WTC11 (cell line): ENCODE results near the gene ZNF792. TPM values are rescaled to one million over a fixed set of nuclear protein-coding genes. Genes with fewer than 3 reads are reported as not detected.
A peak's percentile ranks its signal among the peaks of the same experiment; 100 is the strongest.
"Not testable (repeated sequence)": the region's sequence is repeated elsewhere in the genome, so short reads cannot be mapped to it uniquely, and the experiment has no call there.

ENCODE experiments used
- ATAC-seq: fragments of 200-7000 bp; cut with Tn5 transposase; 2 replicates; pipeline ENCODE4 v1.10.0; 2021; ENCODE audit warnings: mild to moderate bottlenecking, moderate library complexity
- CTCF ChIA-PET: fragments of 300-600 bp; sonication (Branson Sonifier 250); formaldehyde crosslinking; loops from one replicate; lab custom pipeline; 2021; ENCODE audit warnings: antibody characterized with exemption; lab: Charles Lee
- POLR2A ChIA-PET: fragments of 350-600 bp; sonication (Branson Sonifier 250); formaldehyde crosslinking; loops from one replicate; lab custom pipeline; 2021; ENCODE audit warnings: antibody characterized with exemption; lab: Charles Lee
- DNase-seq: peaks from one replicate; pipeline ENCODE4 v3.0.0; 2021; ENCODE audit warnings: low spot score
- H3K27ac Mint-ChIP-seq: 2 replicates; pipeline ENCODE4 v1.8.0; 2021; ENCODE audit warnings: mixed read lengths
- H3K27me3 Mint-ChIP-seq: 2 replicates; pipeline ENCODE4 v1.8.0; 2021; ENCODE audit warnings: low read depth, mild to moderate bottlenecking, moderate library complexity, mixed read lengths
- H3K36me3 Mint-ChIP-seq: 2 replicates; pipeline ENCODE4 v1.8.0; 2021; ENCODE audit warnings: mixed read lengths
- H3K4me1 Mint-ChIP-seq: 2 replicates; pipeline ENCODE4 v1.8.0; 2022; ENCODE audit warnings: mixed read lengths
- H3K4me3 Mint-ChIP-seq: 2 replicates; pipeline ENCODE4 v1.8.0; 2021; ENCODE audit warnings: mild to moderate bottlenecking, moderate library complexity, mixed read lengths
- H3K9me3 Mint-ChIP-seq: 2 replicates; pipeline ENCODE4 v1.8.0; 2021; ENCODE audit warnings: mixed read lengths
- CREB1 ChIP-seq: sonication (generic); formaldehyde crosslinking; IDR thresholded peaks from 2 replicates; pipeline ENCODE4 v1.8.0; 2023; ENCODE audit warnings: mild to moderate bottlenecking, missing genetic modification reagents
- EMX1 ChIP-seq: fragments of 250-450 bp; sonication (Bioruptor Pico); IDR thresholded peaks from 2 replicates; pipeline ENCODE4 v1.8.0; 2021; ENCODE audit warnings: mild to moderate bottlenecking
- ESRRA ChIP-seq: sonication (generic); formaldehyde crosslinking; IDR thresholded peaks from 2 replicates; pipeline ENCODE4 v1.8.1; 2022; ENCODE audit warnings: mild to moderate bottlenecking, missing genetic modification reagents, borderline replicate concordance
- GABPB1 ChIP-seq: sonication (generic); formaldehyde crosslinking; IDR thresholded peaks from 2 replicates; pipeline ENCODE4 v1.8.1; 2023; ENCODE audit warnings: mild to moderate bottlenecking, missing genetic modification reagents
- HMGXB4 ChIP-seq: sonication (generic); formaldehyde crosslinking; IDR thresholded peaks from 2 replicates; pipeline ENCODE4 v1.8.1; 2023; ENCODE audit warnings: mild to moderate bottlenecking, moderate library complexity, missing genetic modification reagents
- JUN ChIP-seq: sonication (generic); formaldehyde crosslinking; IDR thresholded peaks from 2 replicates; pipeline ENCODE4 v1.8.0; 2023; ENCODE audit warnings: mild to moderate bottlenecking, missing genetic modification reagents
- KAT7 ChIP-seq: sonication (generic); formaldehyde crosslinking; IDR thresholded peaks from 2 replicates; pipeline ENCODE4 v1.8.1; 2023; ENCODE audit warnings: missing genetic modification reagents, mild to moderate bottlenecking, borderline replicate concordance
- NR1H2 ChIP-seq: sonication (generic); formaldehyde crosslinking; IDR thresholded peaks from 2 replicates; pipeline ENCODE4 v1.9.0; 2021; ENCODE audit warnings: mild to moderate bottlenecking, moderate library complexity, missing genetic modification reagents
- PREB ChIP-seq: sonication (generic); formaldehyde crosslinking; IDR thresholded peaks from 2 replicates; pipeline ENCODE4 v1.8.1; 2022; ENCODE audit warnings: mild to moderate bottlenecking, missing genetic modification reagents, moderate library complexity, borderline replicate concordance
- PRRX2 ChIP-seq: fragments of 250-450 bp; sonication (Bioruptor Pico); IDR thresholded peaks from 2 replicates; pipeline ENCODE4 v1.8.0; 2021; ENCODE audit warnings: mild to moderate bottlenecking
- SMAD4 ChIP-seq: sonication (generic); formaldehyde crosslinking; IDR thresholded peaks from 2 replicates; pipeline ENCODE4 v1.8.0; 2022; ENCODE audit warnings: mild to moderate bottlenecking, missing genetic modification reagents
- ZNF121 ChIP-seq: sonication (generic); formaldehyde crosslinking; IDR thresholded peaks from 2 replicates; pipeline ENCODE4 v1.8.0; 2023; ENCODE audit warnings: missing genetic modification reagents
- ZNF263 ChIP-seq: sonication (generic); formaldehyde crosslinking; IDR thresholded peaks from 2 replicates; pipeline ENCODE4 v1.8.1; 2022; ENCODE audit warnings: low read depth, mild to moderate bottlenecking, moderate library complexity, missing genetic modification reagents
- ZSCAN18 ChIP-seq: fragments of 250-450 bp; sonication (Bioruptor Pico); IDR thresholded peaks from 2 replicates; pipeline ENCODE4 v2.1.2; 2022; ENCODE audit warnings: mild to moderate bottlenecking, moderate library complexity
- total RNA-seq: library from RNA; stranded (reverse); gene quantifications from 3 replicates; pipeline ENCODE4 v1.2.3, GENCODE V29; 2021

Gene ZNF792
- total RNA-seq, 1 experiment from 2014 or later, result 12.9 TPM

GRCh38 chr19:34995551-34995950 is 31.5 kb upstream of the ZNF792 start:
- ChIA-PET POLR2A (interaction anchor here (0.6 to 1.3 kb wide), 2 partner anchors 10 to 36 kb away, joined by 4 to 5 read pairs; no protein-coding TSS in a partner anchor), CTCF (interaction anchor here (1.4 to 2.0 kb wide), 4 partner anchors 10 to 157 kb away, joined by 3 to 9 read pairs (median 6); no protein-coding TSS in a partner anchor)
- Mint-ChIP-seq H3K4me3 (no peak overlapping the region), H3K27ac (no peak overlapping the region), H3K9me3 (peaks cover 4% of the 10 kb centered on the region), H3K4me1 (peaks cover 44% of the 10 kb centered on the region), H3K27me3 (peaks cover 2% of the 10 kb centered on the region; the same call in 1 of the 2 replicates), H3K36me3 (no peaks in the 10 kb centered on the region)
- TF ChIP-seq PRRX2 (CRISPR knock-in tag) (no peak), SMAD4 (CRISPR knock-in tag) (no peak), HMGXB4 (no peak), CREB1 (CRISPR knock-in tag) (no peak), ZNF121 (peak; percentile 84)
- ATAC-seq (no peak), DNase-seq (no peak)

DNA sequence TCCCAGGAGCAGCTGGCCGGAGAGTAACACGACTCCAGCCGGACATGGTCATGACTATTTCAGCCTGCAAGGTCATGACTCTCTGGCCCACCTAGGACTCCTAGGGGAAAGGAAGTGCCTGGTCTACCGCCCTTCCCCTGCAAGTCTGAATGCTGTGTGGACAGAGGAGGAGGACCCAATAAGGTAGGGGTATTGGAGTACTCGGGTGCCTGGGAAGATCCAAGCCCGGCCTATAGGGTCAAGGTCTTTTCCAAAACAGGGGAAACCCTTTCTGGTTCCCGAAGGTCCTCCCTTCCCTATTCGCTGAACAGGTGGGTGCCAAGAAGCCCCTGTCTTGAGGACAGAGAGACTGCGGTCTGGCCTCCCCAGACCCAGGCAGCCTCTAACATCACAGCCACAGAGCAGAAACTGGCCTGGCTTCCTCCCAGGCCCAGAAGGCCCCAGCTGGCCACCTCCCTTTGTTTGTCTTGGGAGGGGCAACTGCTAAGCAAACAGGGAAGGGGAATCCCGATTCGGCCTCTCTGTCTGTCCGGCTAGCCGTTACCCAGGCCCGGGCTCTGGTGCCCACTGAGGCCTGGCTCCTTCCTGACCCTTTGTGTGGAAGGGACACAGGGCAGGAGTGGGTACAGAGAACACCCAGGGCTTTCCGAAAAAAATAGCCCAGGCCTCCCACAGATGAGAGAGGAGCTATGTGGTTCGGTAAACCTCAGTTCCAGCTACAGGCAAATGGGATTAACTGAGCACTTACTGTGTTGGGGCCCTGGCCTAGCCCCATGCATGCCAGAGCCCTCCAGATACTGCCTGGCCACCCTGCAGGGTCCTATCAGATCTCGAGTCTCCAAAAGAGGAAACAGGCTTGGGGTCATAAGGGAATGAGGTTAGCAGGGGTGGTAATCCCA is 30.9 kb upstream of the ZNF792 start:
- H3K36me3 Mint-ChIP-seq, result no peaks in the 10 kb centered on the region

GRCh38 chr19:34994286-34994642 is 30.2 kb upstream of the ZNF792 start:
- TF ChIP-seq PREB (CRISPR knock-in tag) (no peak), EMX1 (CRISPR knock-in tag) (no peak)
- TF ChIP-seq, all 79 proteins: peak for 0
- POLR2A ChIA-PET, result no interaction called here
- CTCF ChIA-PET, result interaction anchor here (2.0 kb wide), 1 partner anchor 155 kb away, joined by 9 read pairs; no protein-coding TSS in a partner anchor
- H3K36me3 Mint-ChIP-seq, result no peaks in the 10 kb centered on the region
- peaks cover 4% of the 10 kb centered on the region for H3K9me3 Mint-ChIP-seq
- peaks cover 44% of the 10 kb centered on the region for H3K4me1 Mint-ChIP-seq
- no peak overlapping the region for H3K27ac Mint-ChIP-seq
- ATAC-seq (no peak), DNase-seq (no peak)
- H3K4me3 Mint-ChIP-seq, result no peak overlapping the region
- H3K27me3 Mint-ChIP-seq, result peaks cover 2% of the 10 kb centered on the region; the same call in 1 of the 2 replicates

More for the DNA sequence above, 30.9 kb upstream of the ZNF792 start:
- POLR2A ChIA-PET, result interaction anchor here (0.6 to 1.3 kb wide), 2 partner anchors 9 to 37 kb away, joined by 4 to 5 read pairs; no protein-coding TSS in a partner anchor
- ATAC-seq, result no peak
- TF ChIP-seq JUN (CRISPR knock-in tag) (no peak), GABPB1 (peak; percentile 60; the same call in 1 of the 2 replicates), ZSCAN18 (CRISPR knock-in tag) (no peak), KAT7 (CRISPR knock-in tag) (no peak), NR1H2 (CRISPR knock-in tag) (no peak), ZNF263 (CRISPR knock-in tag) (no peak), ESRRA (no peak)
- Mint-ChIP-seq H3K27ac (no peak overlapping the region), H3K4me3 (no peak overlapping the region), H3K9me3 (peaks cover 4% of the 10 kb centered on the region), H3K27me3 (peaks cover 2% of the 10 kb centered on the region; the same call in 1 of the 2 replicates), H3K4me1 (peaks cover 44% of the 10 kb centered on the region)
- CTCF ChIA-PET, result interaction anchor here (1.4 to 2.0 kb wide), 4 partner anchors 10 to 156 kb away, joined by 3 to 9 read pairs (median 6); no protein-coding TSS in a partner anchor
- DNase-seq, result no peak

- CTCF ChIA-PET, H3K27me3 Mint-ChIP-seq, ATAC-seq, POLR2A ChIA-PET, DNase-seq, H3K4me3 Mint-ChIP-seq, H3K9me3 Mint-ChIP-seq, H3K27ac Mint-ChIP-seq, H3K36me3 Mint-ChIP-seq: not testable (repeated sequence)
- H3K4me1 Mint-ChIP-seq, result peaks cover 32% of the 10 kb centered on the region
These were observed 28.6 kb upstream of the ZNF792 start for GRCh38 chr19:34992582-34992981.
